ENCODE data around the gene ATF7IP. TPM values are rescaled to one million over a fixed set of nuclear protein-coding genes. Genes with fewer than 3 reads are reported as not detected.

ATF7IP gene
- total RNA-seq, 1 donor from 2014 or later: 21.3 TPM

DNA sequence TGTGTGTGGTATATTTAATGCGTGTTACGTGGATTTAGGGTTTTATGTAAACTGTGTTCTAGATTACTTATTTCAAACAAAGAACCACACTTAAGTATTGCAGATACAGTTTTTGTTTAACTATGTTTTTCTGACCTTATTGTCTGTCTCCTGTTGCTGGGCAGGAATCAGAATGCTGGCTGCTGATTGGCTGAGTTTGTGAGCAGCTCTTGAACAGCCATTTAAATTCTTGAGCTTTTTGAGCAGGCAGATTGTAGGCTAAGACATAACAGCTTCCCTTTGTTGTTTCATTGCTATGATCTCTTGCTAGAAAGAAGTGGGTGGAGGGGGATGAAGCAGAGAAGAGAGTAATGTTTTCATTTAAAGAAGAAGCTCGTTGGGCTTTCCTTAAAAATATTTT is 52.2 kb downstream of the ATF7IP start:
- peak; percentile 70 for DNase-seq (ENCODE audit: low read depth)
- H3K4me3 ChIP-seq (ENCODE audit: low read depth, low read length): peak overlapping the region; percentile 19
- TF ChIP-seq, protein P1, sequence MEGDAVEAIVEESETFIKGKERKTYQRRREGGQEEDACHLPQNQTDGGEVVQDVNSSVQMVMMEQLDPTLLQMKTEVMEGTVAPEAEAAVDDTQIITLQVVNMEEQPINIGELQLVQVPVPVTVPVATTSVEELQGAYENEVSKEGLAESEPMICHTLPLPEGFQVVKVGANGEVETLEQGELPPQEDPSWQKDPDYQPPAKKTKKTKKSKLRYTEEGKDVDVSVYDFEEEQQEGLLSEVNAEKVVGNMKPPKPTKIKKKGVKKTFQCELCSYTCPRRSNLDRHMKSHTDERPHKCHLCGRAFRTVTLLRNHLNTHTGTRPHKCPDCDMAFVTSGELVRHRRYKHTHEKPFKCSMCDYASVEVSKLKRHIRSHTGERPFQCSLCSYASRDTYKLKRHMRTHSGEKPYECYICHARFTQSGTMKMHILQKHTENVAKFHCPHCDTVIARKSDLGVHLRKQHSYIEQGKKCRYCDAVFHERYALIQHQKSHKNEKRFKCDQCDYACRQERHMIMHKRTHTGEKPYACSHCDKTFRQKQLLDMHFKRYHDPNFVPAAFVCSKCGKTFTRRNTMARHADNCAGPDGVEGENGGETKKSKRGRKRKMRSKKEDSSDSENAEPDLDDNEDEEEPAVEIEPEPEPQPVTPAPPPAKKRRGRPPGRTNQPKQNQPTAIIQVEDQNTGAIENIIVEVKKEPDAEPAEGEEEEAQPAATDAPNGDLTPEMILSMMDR (conservative IDR thresholded peaks at IDR 0.05; ENCODE audit: low read depth, low read length): no peak

DNA sequence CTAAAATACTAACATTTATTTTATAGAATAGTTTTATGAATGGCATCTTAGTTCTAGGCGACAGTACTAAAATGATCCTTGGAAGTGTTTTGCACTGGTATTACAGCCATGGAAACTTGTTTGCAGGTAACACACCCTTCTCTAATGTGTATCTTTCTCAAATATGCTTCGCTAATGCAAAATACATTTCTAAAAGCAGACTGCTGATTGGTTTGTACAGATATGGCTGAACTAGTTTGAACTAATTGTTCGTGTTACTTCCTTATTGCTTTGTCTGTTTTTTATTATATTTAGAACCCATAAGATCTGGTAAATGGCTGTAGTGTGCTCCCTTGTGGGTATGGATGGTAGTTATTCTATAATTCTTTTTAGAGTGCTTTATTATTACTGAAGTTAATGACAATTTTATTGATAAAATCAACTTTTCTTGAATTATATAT is 53.0 kb downstream of the ATF7IP start:
- TF ChIP-seq, protein P1 (conservative IDR thresholded peaks at IDR 0.05; ENCODE audit: low read depth, low read length): peak; percentile 47
- peak overlapping the region; percentile 19 for H3K4me3 ChIP-seq (ENCODE audit: low read depth, low read length)
- no peak for DNase-seq (ENCODE audit: low read depth)

DNA sequence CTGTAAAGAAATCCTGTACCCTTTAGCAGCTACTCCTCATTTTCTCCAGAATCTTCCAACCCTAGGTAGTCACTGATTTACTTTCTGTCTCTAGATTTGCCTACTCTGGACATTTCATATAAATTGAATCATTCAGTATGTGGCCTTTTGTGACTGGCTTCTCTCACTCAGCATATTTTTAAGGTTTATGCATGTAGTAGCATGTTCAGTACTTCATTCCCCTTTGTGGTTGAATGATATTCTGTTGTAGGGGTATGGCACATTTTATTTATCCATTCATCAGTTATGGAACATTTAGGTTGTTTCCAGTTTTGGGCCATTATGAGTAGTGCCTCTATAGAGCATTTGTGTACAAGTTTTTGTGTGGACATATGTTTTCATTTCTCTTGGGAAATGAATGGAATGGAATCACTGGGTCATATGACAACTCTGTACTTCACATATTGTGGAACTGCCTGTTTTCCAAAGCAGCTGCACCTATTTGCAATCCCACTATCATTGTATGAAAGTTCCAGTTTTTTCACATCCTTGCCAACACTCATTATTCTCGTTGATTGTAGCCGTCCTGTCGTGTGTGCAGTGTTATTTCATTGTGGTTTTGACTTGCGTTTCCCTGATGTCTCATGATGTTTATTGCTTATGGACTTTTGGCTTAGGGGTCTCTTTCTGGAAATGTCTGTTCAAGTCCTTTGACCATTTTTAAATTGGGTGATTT is 57.2 kb downstream of the ATF7IP start:
- no peak for DNase-seq (ENCODE audit: low read depth)
- no peak overlapping the region for H3K4me3 ChIP-seq (ENCODE audit: low read depth, low read length)
- TF ChIP-seq, protein P1 (conservative IDR thresholded peaks at IDR 0.05; ENCODE audit: low read depth, low read length): no peak

DNA sequence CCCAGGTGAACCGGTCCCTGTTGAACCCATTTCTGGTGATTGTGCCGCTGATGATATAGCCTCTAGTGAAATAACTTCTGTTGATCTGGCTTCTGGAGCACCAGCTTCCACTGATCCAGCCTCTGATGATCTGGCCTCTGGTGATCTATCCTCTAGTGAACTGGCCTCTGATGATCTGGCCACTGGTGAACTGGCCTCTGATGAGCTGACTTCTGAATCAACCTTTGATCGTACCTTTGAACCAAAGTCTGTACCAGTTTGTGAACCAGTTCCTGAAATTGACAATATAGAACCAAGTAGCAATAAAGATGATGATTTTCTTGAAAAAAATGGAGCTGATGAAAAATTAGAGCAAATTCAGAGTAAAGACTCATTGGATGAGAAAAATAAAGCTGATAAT is 59.1 kb downstream of the ATF7IP start:
- DNase-seq (ENCODE audit: low read depth): no peak
- TF ChIP-seq, protein P1 (conservative IDR thresholded peaks at IDR 0.05; ENCODE audit: low read depth, low read length): no peak
- H3K4me3 ChIP-seq (ENCODE audit: low read depth, low read length): no peak overlapping the region

DNA sequence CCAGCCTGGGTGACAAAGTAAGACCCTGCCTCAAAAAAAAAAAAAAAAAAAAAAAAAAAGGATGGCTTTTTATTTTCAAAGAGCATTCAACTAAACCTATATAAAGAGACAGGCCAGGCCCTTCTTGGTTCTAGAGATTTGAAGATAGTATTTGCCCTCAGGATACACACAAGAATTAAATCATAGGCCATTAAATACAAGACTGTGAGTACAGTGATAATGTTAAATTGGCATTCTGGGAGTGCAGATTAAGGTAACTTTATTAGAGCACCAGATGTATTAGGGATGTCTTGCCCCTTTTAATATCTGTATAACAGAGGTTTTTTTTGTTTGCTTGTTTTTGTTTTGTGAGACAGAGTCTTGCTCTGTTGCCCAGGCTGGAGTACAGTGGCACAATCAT is 61.3 kb downstream of the ATF7IP start:
- TF ChIP-seq, protein P1 (conservative IDR thresholded peaks at IDR 0.05; ENCODE audit: low read depth, low read length): no peak
- DNase-seq (ENCODE audit: low read depth): no peak

DNA sequence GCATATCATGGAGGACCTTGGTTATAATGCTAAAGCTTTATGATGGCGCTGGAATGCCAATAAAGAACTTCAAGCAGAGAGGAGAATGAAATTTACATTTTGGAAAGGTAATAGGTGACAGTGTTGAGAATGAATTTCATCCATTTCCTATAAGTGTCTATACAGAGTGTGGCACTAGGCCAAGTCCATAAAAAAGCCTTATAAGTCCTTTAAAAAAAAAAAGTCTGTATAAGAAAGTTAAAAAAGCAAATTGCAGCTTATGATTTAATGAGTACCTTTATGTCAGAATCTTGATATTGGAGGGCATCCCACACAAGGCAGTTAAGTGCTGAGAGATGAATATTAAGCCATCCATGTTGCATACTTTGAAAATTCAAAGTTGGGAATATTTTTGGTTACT is 62.4 kb downstream of the ATF7IP start:
- TF ChIP-seq, protein P1 (conservative IDR thresholded peaks at IDR 0.05; ENCODE audit: low read depth, low read length): no peak

More for the DNA sequence above, 61.3 kb downstream of the ATF7IP start:
- no peak overlapping the region for H3K4me3 ChIP-seq (ENCODE audit: low read depth, low read length)

More for the DNA sequence above, 62.4 kb downstream of the ATF7IP start:
- no peak for DNase-seq (ENCODE audit: low read depth)
- no peak overlapping the region for H3K4me3 ChIP-seq (ENCODE audit: low read depth, low read length)
